Epithelial cell of proximal tubule (primary cell): ENCODE measurements around the gene PPA1. TPM values are rescaled to one million over a fixed set of nuclear protein-coding genes. Genes with fewer than 3 reads are reported as not detected.

Source experiments
- DNase-seq: peaks from one replicate; pipeline ENCODE4 v3.0.0-alpha.2; 2011; ENCODE audit warnings: low read depth
- H3K4me3 ChIP-seq: 2 replicates; pipeline ENCODE4 v1.5.1; 2011; ENCODE audit warnings: low read depth, mild to moderate bottlenecking, low read length
- total RNA-seq: library from RNA; depleted of rRNA; stranded (reverse); fragments of >200 nt; gene quantifications from 2 replicates; pipeline ENCODE4 v1.2.3, GENCODE V29; 2015
- TF ChIP-seq, protein P1 (sequence below): conservative IDR thresholded peaks from 2 replicates; pipeline ENCODE4 v1.5.1; 2012; ENCODE audit warnings: low read depth, mild to moderate bottlenecking, low read length

Gene PPA1
- total RNA-seq, 1 donor from 2014 or later, result 245 TPM

DNA sequence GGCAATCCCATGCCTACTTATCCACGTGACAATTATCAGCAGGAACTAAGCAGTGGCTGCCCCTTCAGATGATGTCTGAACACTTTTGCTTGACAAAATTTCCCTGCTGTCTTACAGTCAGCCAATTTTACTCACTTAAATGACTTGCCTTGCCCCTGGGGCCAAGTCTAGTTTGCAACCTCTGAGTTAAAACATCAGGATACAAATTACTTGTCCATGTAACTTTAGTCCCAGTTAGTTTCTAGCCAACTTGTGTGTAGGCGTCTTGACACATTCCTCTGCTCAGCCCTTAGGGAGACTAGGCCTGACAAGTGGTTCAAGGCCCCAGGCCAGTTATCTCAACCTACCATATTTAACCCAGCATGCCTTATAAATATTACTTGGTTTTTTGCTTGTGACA is 75.1 kb downstream of the PPA1 start:
- TF ChIP-seq, protein P1, sequence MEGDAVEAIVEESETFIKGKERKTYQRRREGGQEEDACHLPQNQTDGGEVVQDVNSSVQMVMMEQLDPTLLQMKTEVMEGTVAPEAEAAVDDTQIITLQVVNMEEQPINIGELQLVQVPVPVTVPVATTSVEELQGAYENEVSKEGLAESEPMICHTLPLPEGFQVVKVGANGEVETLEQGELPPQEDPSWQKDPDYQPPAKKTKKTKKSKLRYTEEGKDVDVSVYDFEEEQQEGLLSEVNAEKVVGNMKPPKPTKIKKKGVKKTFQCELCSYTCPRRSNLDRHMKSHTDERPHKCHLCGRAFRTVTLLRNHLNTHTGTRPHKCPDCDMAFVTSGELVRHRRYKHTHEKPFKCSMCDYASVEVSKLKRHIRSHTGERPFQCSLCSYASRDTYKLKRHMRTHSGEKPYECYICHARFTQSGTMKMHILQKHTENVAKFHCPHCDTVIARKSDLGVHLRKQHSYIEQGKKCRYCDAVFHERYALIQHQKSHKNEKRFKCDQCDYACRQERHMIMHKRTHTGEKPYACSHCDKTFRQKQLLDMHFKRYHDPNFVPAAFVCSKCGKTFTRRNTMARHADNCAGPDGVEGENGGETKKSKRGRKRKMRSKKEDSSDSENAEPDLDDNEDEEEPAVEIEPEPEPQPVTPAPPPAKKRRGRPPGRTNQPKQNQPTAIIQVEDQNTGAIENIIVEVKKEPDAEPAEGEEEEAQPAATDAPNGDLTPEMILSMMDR, result no peak
- DNase-seq, result no peak
- no peak overlapping the region for H3K4me3 ChIP-seq

DNA sequence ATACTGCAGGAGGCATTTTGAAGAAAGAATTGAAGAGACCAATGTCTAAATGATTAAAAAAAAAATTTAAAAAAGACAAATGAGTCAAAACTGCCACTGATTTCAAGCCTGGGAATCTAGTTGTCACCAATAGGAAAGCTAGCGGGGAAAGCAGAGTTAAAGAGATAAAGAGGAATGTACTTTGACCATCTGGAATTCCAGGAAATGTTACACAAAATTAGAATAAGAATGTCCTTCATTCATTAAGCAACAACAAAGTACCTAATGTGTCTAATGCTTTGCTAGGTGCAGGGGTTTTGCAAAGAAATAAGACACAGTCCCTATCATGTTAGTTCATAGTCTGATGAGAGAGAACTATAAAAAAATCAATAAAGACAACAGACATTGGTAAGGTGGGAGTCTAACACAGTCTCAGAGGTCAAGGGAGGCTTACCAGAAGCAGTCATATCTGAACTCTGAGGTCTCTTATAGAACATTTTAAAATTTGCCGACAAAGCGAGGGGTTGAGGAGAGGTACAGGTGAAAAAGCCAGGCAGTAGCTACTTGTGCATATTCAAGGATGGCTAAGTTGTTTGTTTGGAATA is 77.9 kb downstream of the PPA1 start:
- TF ChIP-seq, protein P1, result no peak
- no peak overlapping the region for H3K4me3 ChIP-seq
- DNase-seq, result no peak

Other genes starting within 250 kb of the PPA1 start
- gene MACROH2A2, start 180.6 kb downstream of the PPA1 start, total RNA-seq, result 53.2 and 62.8 TPM in 2 replicates
- 3.7 and 11.6 TPM in 2 replicates for gene AIFM2, start 100.6 kb downstream of the PPA1 start, total RNA-seq
- 14.3 and 21.7 TPM in 2 replicates for gene TYSND1, start 86.7 kb downstream of the PPA1 start, total RNA-seq
- 59.9 and 68.1 TPM in 2 replicates for gene SAR1A, start 62.9 kb downstream of the PPA1 start, total RNA-seq
- 0.14 TPM in 1 of 2 replicates, not detected in the other for gene NPFFR1, start 50.6 kb upstream of the PPA1 start, total RNA-seq
- 39.5 and 48.1 TPM in 2 replicates for gene LRRC20, start 149.2 kb upstream of the PPA1 start, total RNA-seq
- gene EIF4EBP2, start 170.7 kb upstream of the PPA1 start, total RNA-seq, result 24.3 and 27.9 TPM in 2 replicates
- gene NODAL, start 208.3 kb upstream of the PPA1 start, total RNA-seq, result not detected in 2 replicates
- gene PALD1, start 245.3 kb upstream of the PPA1 start, total RNA-seq, result 3.3 and 3.5 TPM in 2 replicates